ENCODE measurements around the gene C16orf92. TPM values are rescaled to one million over a fixed set of nuclear protein-coding genes. Genes with fewer than 3 reads are reported as not detected.
A peak's percentile ranks its signal among the peaks of the same experiment; 100 is the strongest.

The C16orf92 gene
- total and polyA plus RNA-seq, 2 donors from 2014 or later = not detected

GRCh38 chr16:30004811-30005242 is 18.2 kb upstream of the C16orf92 start:
- Histone ChIP-seq H3K27me3 (ENCODE audit: control insufficient read depth, insufficient read depth, low read length) (no peaks in the 10 kb centered on the region), H3K27ac (ENCODE audit: low read depth in 2 of 2, low read length in 2 of 2) (no peak overlapping the region), H3K36me3 (ENCODE audit: control insufficient read depth in 2 of 3, insufficient read depth in 3 of 3, low read length in 3 of 3) (peaks cover 0 to 3% (median 0%) of the 10 kb centered on the region in 3 donors), H3K9me3 (ENCODE audit: control insufficient read depth in 2 of 3, insufficient read depth in 1 of 3, low read length in 3 of 3) (no peaks in the 10 kb centered on the region), H3K4me3 (ENCODE audit: low read length in 3 of 3) (no peak overlapping the region), H3K4me1 (ENCODE audit: control insufficient read depth in 2 of 3, insufficient read depth in 2 of 3, low read depth in 1 of 3, low read length in 3 of 3) (no peaks in the 10 kb centered on the region), H3K9ac (ENCODE audit: low read length in 3 of 3) (no peak overlapping the region)
- FAIRE-seq (no peak), DNase-seq (peak in 1 of 5 donors; percentile 75)
- intact Hi-C loops (cut with DNase I) = no loop called here
- no peak for TF ChIP-seq CTCF (IDR thresholded peaks at IDR 0.05; ENCODE audit: borderline replicate concordance, extremely low read depth, insufficient read depth)

- Histone ChIP-seq H3K27me3 (ENCODE audit: control insufficient read depth, insufficient read depth, low read length) (no peaks in the 10 kb centered on the region), H3K27ac (ENCODE audit: low read depth in 2 of 2, low read length in 2 of 2) (no peak overlapping the region), H3K9ac (ENCODE audit: low read length in 3 of 3) (no peak overlapping the region), H3K36me3 (ENCODE audit: control insufficient read depth in 2 of 3, insufficient read depth in 3 of 3, low read length in 3 of 3) (peaks cover 0 to 3% (median 0%) of the 10 kb centered on the region in 3 donors), H3K4me3 (ENCODE audit: low read length in 3 of 3) (no peak overlapping the region), H3K9me3 (ENCODE audit: control insufficient read depth in 2 of 3, insufficient read depth in 1 of 3, low read length in 3 of 3) (no peaks in the 10 kb centered on the region), H3K4me1 (ENCODE audit: control insufficient read depth in 2 of 3, insufficient read depth in 2 of 3, low read depth in 1 of 3, low read length in 3 of 3) (peaks cover 0 to 1% (median 0%) of the 10 kb centered on the region in 3 donors)
- peak; percentile 67 for TF ChIP-seq CTCF (IDR thresholded peaks at IDR 0.05; ENCODE audit: borderline replicate concordance, extremely low read depth, insufficient read depth)
- intact Hi-C loops (cut with DNase I) = no loop called here
- DNase-seq = peak in 4 of 5 donors; percentile 19 to 66 (median 45)
- FAIRE-seq = no peak
These were observed 17.5 kb upstream of the C16orf92 start for GRCh38 chr16:30005341-30006094.

GRCh38 chr16:30006095-30006473 is 16.9 kb upstream of the C16orf92 start:
- TF ChIP-seq CTCF (IDR thresholded peaks at IDR 0.05; ENCODE audit: borderline replicate concordance, extremely low read depth, insufficient read depth) = no peak
- Histone ChIP-seq H3K9ac (ENCODE audit: low read length in 3 of 3) (no peak overlapping the region), H3K36me3 (ENCODE audit: control insufficient read depth in 2 of 3, insufficient read depth in 3 of 3, low read length in 3 of 3) (peaks cover 0 to 3% (median 0%) of the 10 kb centered on the region in 3 donors), H3K27me3 (ENCODE audit: control insufficient read depth, insufficient read depth, low read length) (no peaks in the 10 kb centered on the region), H3K4me1 (ENCODE audit: control insufficient read depth in 2 of 3, insufficient read depth in 2 of 3, low read depth in 1 of 3, low read length in 3 of 3) (peaks cover 0 to 3% (median 0%) of the 10 kb centered on the region in 3 donors), H3K4me3 (ENCODE audit: low read length in 3 of 3) (no peak overlapping the region), H3K27ac (ENCODE audit: low read depth in 2 of 2, low read length in 2 of 2) (no peak overlapping the region), H3K9me3 (ENCODE audit: control insufficient read depth in 2 of 3, insufficient read depth in 1 of 3, low read length in 3 of 3) (no peaks in the 10 kb centered on the region)
- intact Hi-C loops (cut with DNase I) = no loop called here
- FAIRE-seq (no peak), DNase-seq (peak in 1 of 5 donors; percentile 71)

Measured in kidney (tissue), 14 donors.